Measurements from ENCODE around the gene GPC5. TPM values are rescaled to one million over a fixed set of nuclear protein-coding genes. Genes with fewer than 3 reads are reported as not detected.
A peak's percentile ranks its signal among the peaks of the same experiment; 100 is the strongest.
"Not testable (repeated sequence)": the region's sequence is repeated elsewhere in the genome, so short reads cannot be mapped to it uniquely, and the experiment has no call there.

GPC5 gene
- total RNA-seq, 1 donor from 2014 or later: 0.07 TPM

DNA sequence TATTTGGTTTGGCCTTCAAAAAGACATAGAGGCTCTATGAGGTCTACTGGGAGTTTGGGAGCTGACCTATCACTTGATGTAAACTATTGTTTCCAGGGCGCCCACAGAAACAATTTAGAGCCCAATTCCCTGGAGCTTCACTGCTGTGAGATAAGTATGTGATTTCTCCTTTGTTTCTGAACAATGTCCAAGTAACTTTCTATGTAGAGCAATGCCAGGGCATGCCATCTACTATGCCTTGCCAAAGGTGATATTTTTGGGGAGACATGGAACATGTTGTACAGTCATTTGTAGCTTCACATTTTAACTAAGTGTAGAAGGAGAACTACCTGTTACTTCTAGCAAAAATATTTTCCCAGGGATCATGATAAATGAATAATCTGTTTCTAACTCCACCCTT, 872.6 kb downstream of the GPC5 start:
- no peaks in the 10 kb centered on the region for H3K36me3 Mint-ChIP-seq
- H3K9me3 Mint-ChIP-seq: no peaks in the 10 kb centered on the region
- H3K27ac ChIP-seq: no peak overlapping the region
- no peaks in the 10 kb centered on the region for H4K20me1 ChIP-seq (ENCODE audit: low read depth)
- no peaks in the 10 kb centered on the region for H3K79me2 ChIP-seq (ENCODE audit: low read depth)
- no peaks in the 10 kb centered on the region for H3K9me3 ChIP-seq (ENCODE audit: low read depth)
- no peaks in the 10 kb centered on the region for H3F3A ChIP-seq (ENCODE audit: low read depth)
- TF ChIP-seq CTCF (IDR thresholded peaks at IDR 0.05) (no peak), EZH2phosphoT487 (IDR thresholded peaks at IDR 0.05) (no peak)
- H3K27me3 Mint-ChIP-seq (ENCODE audit: insufficient read depth, low read depth): no peaks in the 10 kb centered on the region
- no peaks in the 10 kb centered on the region for H3K27me3 ChIP-seq
- H3K4me2 ChIP-seq: no peak overlapping the region
- no peaks in the 10 kb centered on the region for H3K4me1 Mint-ChIP-seq
- no peak for DNase-seq (ENCODE audit: low spot score)
- H3K4me3 Mint-ChIP-seq: no peak overlapping the region
- no peak overlapping the region for H2AFZ ChIP-seq (replicated peaks)
- H3K9ac ChIP-seq: no peak overlapping the region
- H3K4me1 ChIP-seq: no peaks in the 10 kb centered on the region
- H3K27ac Mint-ChIP-seq: no peak overlapping the region
- H3K36me3 ChIP-seq: no peaks in the 10 kb centered on the region
- H3K4me3 ChIP-seq: no peak overlapping the region

- no peaks in the 10 kb centered on the region for H3F3A ChIP-seq (ENCODE audit: low read depth)
- no peak overlapping the region for H3K27ac ChIP-seq
- no peak overlapping the region for H2AFZ ChIP-seq (replicated peaks)
- Mint-ChIP-seq H3K4me3 (no peak overlapping the region), H3K27me3 (ENCODE audit: insufficient read depth, low read depth) (no peaks in the 10 kb centered on the region), H3K9me3 (no peaks in the 10 kb centered on the region), H3K4me1 (no peaks in the 10 kb centered on the region), H3K27ac (no peak overlapping the region), H3K36me3 (no peaks in the 10 kb centered on the region)
- no peak overlapping the region for H3K4me3 ChIP-seq
- H3K36me3 ChIP-seq: no peaks in the 10 kb centered on the region
- H3K79me2 ChIP-seq (ENCODE audit: low read depth): no peaks in the 10 kb centered on the region
- DNase-seq (ENCODE audit: low spot score): no peak
- no peaks in the 10 kb centered on the region for H3K4me1 ChIP-seq
- no peak overlapping the region for H3K9ac ChIP-seq
- no peaks in the 10 kb centered on the region for H4K20me1 ChIP-seq (ENCODE audit: low read depth)
- H3K4me2 ChIP-seq: no peak overlapping the region
- no peaks in the 10 kb centered on the region for H3K9me3 ChIP-seq (ENCODE audit: low read depth)
- TF ChIP-seq CTCF (IDR thresholded peaks at IDR 0.05): no peak
- no peak for TF ChIP-seq EZH2phosphoT487 (IDR thresholded peaks at IDR 0.05)
- no peak for TF ChIP-seq EZH2 (IDR thresholded peaks at IDR 0.05)
- no peaks in the 10 kb centered on the region for H3K27me3 ChIP-seq
Observed at GRCh38 chr13:92272177-92272576, 873.8 kb downstream of the GPC5 start.

- H2AFZ ChIP-seq (replicated peaks): peak overlapping the region; percentile 85
- H3K27me3 Mint-ChIP-seq (ENCODE audit: insufficient read depth, low read depth); H3K9me3 Mint-ChIP-seq; H3K36me3 Mint-ChIP-seq; H3K27ac ChIP-seq; H3K4me3 ChIP-seq; H3F3A ChIP-seq (ENCODE audit: low read depth); H3K36me3 ChIP-seq; H4K20me1 ChIP-seq (ENCODE audit: low read depth); DNase-seq (ENCODE audit: low spot score); H3K79me2 ChIP-seq (ENCODE audit: low read depth); H3K4me2 ChIP-seq; H3K4me3 Mint-ChIP-seq; H3K4me1 Mint-ChIP-seq; H3K9ac ChIP-seq; H3K27ac Mint-ChIP-seq; H3K9me3 ChIP-seq (ENCODE audit: low read depth); H3K4me1 ChIP-seq; H3K27me3 ChIP-seq: not testable (repeated sequence)
Observed at GRCh38 chr13:92280986-92281385, 882.6 kb downstream of the GPC5 start.

GRCh38 chr13:92290718-92291307, 892.4 kb downstream of the GPC5 start:
- H3K27me3 Mint-ChIP-seq (ENCODE audit: insufficient read depth, low read depth); H3K4me1 ChIP-seq; H3K4me3 Mint-ChIP-seq; H3K4me2 ChIP-seq; H3F3A ChIP-seq (ENCODE audit: low read depth); H3K36me3 Mint-ChIP-seq; H3K79me2 ChIP-seq (ENCODE audit: low read depth); H3K4me1 Mint-ChIP-seq; H3K27ac Mint-ChIP-seq; H3K27me3 ChIP-seq; H4K20me1 ChIP-seq (ENCODE audit: low read depth); H3K9ac ChIP-seq; H3K36me3 ChIP-seq; DNase-seq (ENCODE audit: low spot score); H3K4me3 ChIP-seq; H3K9me3 ChIP-seq (ENCODE audit: low read depth); H2AFZ ChIP-seq (replicated peaks); H3K27ac ChIP-seq: not testable (repeated sequence)
- peaks cover 14% of the 10 kb centered on the region for H3K9me3 Mint-ChIP-seq

DNA sequence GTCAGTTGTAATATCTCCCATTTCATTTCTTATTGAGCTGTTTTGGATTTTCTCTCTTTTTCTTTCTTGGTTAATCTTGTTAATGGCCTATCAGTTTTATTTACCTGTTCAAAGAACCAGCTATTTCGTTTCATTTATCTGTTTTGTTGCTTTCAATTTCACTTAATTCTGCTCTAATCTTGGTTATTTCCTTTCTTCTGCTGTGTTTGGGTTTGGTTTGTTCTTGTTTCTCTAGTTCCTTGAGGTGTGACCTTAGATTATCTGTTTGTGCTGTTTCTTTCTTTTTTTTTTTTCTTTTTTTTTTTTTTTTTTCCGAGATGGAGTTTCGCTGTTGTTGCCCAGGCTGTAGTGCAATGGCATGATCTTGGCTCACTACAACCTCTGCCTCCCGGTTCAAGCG, 896.1 kb downstream of the GPC5 start:
- not testable (repeated sequence) for H3K27ac Mint-ChIP-seq; H3K27me3 ChIP-seq; H3K4me1 Mint-ChIP-seq; H3K4me3 Mint-ChIP-seq; H3K36me3 Mint-ChIP-seq; H3K27me3 Mint-ChIP-seq (ENCODE audit: insufficient read depth, low read depth); H3K4me2 ChIP-seq; H3F3A ChIP-seq (ENCODE audit: low read depth); H3K27ac ChIP-seq; H4K20me1 ChIP-seq (ENCODE audit: low read depth); H3K79me2 ChIP-seq (ENCODE audit: low read depth); H3K9me3 ChIP-seq (ENCODE audit: low read depth); DNase-seq (ENCODE audit: low spot score); H2AFZ ChIP-seq (replicated peaks); H3K9ac ChIP-seq; H3K4me3 ChIP-seq; H3K36me3 ChIP-seq; H3K4me1 ChIP-seq
- peaks cover 17% of the 10 kb centered on the region for H3K9me3 Mint-ChIP-seq

DNA sequence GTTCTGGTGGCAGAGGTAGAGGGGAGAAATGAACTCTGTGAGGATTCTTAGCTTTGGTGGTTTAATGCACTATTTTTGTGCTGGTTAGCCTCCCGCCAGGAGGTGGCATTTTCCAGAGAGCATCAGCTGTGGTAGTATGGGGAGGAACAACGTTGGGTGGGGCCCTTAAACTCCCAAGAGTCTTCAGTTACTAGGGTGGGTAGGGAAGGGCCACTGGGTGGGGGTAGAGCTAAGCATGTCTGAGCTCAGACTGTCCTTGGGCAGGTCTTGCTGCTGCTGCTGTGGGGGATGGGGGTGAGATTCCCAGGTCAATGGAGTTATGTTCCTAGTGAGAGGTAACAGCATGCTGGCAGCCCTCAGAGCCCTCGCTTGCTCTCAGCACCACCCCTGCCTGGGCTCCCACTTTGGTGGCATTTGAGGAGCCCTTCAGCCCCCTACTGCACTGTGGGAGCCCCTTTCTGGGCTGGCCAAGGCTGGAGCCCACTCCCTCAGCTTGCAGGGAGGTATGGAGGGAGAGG, 897.8 kb downstream of the GPC5 start:
- not testable (repeated sequence) for H3K27me3 Mint-ChIP-seq (ENCODE audit: insufficient read depth, low read depth); DNase-seq (ENCODE audit: low spot score)

More for the DNA sequence above, 897.8 kb downstream of the GPC5 start:
- H3K27me3 ChIP-seq; H3K36me3 Mint-ChIP-seq; H3K79me2 ChIP-seq (ENCODE audit: low read depth); H3K9ac ChIP-seq; H2AFZ ChIP-seq (replicated peaks); H3K4me2 ChIP-seq; H3K4me3 ChIP-seq; H3K9me3 ChIP-seq (ENCODE audit: low read depth); H3K4me1 ChIP-seq; H3F3A ChIP-seq (ENCODE audit: low read depth); H3K36me3 ChIP-seq; H3K4me1 Mint-ChIP-seq; H3K27ac Mint-ChIP-seq; H4K20me1 ChIP-seq (ENCODE audit: low read depth); H3K27ac ChIP-seq; H3K4me3 Mint-ChIP-seq: not testable (repeated sequence)
- H3K9me3 Mint-ChIP-seq: peaks cover 14% of the 10 kb centered on the region
